NOMO-1 treated with dmso at 0.1 percent for 144 hours (cell line): ENCODE data around the gene SLC12A7.
"Not testable (repeated sequence)": the region's sequence is repeated elsewhere in the genome, so short reads cannot be mapped to it uniquely, and the experiment has no call there.

Experiments used
- DNase-seq: peaks from one replicate; lab custom pipeline; 2025; ENCODE audit not compliant: unreplicated experiment; lab: John Stamatoyannopoulos, UW

Gene SLC12A7

GRCh38 chr5:1027631-1028441, 84.0 kb downstream of the SLC12A7 start:
- no peak for DNase-seq

- no peak for DNase-seq
Measured at GRCh38 chr5:1026700-1027621, 84.9 kb downstream of the SLC12A7 start.

- not testable (repeated sequence) for DNase-seq
Measured at GRCh38 chr5:1021969-1022336, 89.9 kb downstream of the SLC12A7 start.

- DNase-seq: no peak
Measured at GRCh38 chr5:1021136-1021968, 90.5 kb downstream of the SLC12A7 start.

GRCh38 chr5:1020452-1020961, 91.4 kb downstream of the SLC12A7 start:
- no peak for DNase-seq

GRCh38 chr5:1019001-1019905, 92.6 kb downstream of the SLC12A7 start:
- no peak for DNase-seq

- DNase-seq: no peak
Measured at GRCh38 chr5:1018596-1018995, 93.3 kb downstream of the SLC12A7 start.

GRCh38 chr5:1017691-1018455, 94.0 kb downstream of the SLC12A7 start:
- no peak for DNase-seq

- no peak for DNase-seq
Measured at GRCh38 chr5:1017056-1017455, 94.8 kb downstream of the SLC12A7 start.

GRCh38 chr5:1016476-1016875, 95.4 kb downstream of the SLC12A7 start:
- no peak for DNase-seq

- DNase-seq: no peak
Measured at GRCh38 chr5:1016036-1016435, 95.8 kb downstream of the SLC12A7 start.

- DNase-seq: no peak
Measured at GRCh38 chr5:1015507-1015906, 96.4 kb downstream of the SLC12A7 start.

GRCh38 chr5:1014781-1015221, 97.1 kb downstream of the SLC12A7 start:
- no peak for DNase-seq

- no peak for DNase-seq
Measured at GRCh38 chr5:1014346-1014745, 97.5 kb downstream of the SLC12A7 start.

- DNase-seq: no peak
Measured at GRCh38 chr5:1013948-1014301, 97.9 kb downstream of the SLC12A7 start.

- DNase-seq: no peak
Measured at GRCh38 chr5:1013238-1013947, 98.5 kb downstream of the SLC12A7 start.

- no peak for DNase-seq
Measured at GRCh38 chr5:1012900-1013237, 99.0 kb downstream of the SLC12A7 start.

GRCh38 chr5:1012313-1012841, 99.5 kb downstream of the SLC12A7 start:
- DNase-seq: no peak
